HG03342 (cell line): ENCODE results near the gene AP2A2.

Experiments
- ATAC-seq: cut with Tn5 transposase; IDR thresholded peaks from one replicate; pipeline ENCODE4 v1.9.1; 2021; ENCODE audit warnings: mild to moderate bottlenecking, moderate library complexity; ENCODE audit not compliant: unreplicated experiment

The AP2A2 gene

GRCh38 chr11:1038921-1039320 is 113.3 kb downstream of the AP2A2 start:
- ATAC-seq, result no peak

GRCh38 chr11:1039481-1040427 is 114.1 kb downstream of the AP2A2 start:
- no peak for ATAC-seq

GRCh38 chr11:1040428-1041148 is 114.9 kb downstream of the AP2A2 start:
- ATAC-seq, result no peak

- ATAC-seq, result no peak
These were observed 115.4 kb downstream of the AP2A2 start for GRCh38 chr11:1041149-1041467.

- ATAC-seq, result no peak
These were observed 115.8 kb downstream of the AP2A2 start for GRCh38 chr11:1041471-1041870.

- no peak for ATAC-seq
These were observed 116.4 kb downstream of the AP2A2 start for GRCh38 chr11:1041936-1042608.

GRCh38 chr11:1042626-1043562 is 117.2 kb downstream of the AP2A2 start:
- no peak for ATAC-seq

- no peak for ATAC-seq
These were observed 118.0 kb downstream of the AP2A2 start for GRCh38 chr11:1043563-1044096.

GRCh38 chr11:1044160-1044559 is 118.5 kb downstream of the AP2A2 start:
- ATAC-seq, result no peak

GRCh38 chr11:1047595-1048156 is 122.0 kb downstream of the AP2A2 start:
- no peak for ATAC-seq

GRCh38 chr11:1048375-1049070 is 122.9 kb downstream of the AP2A2 start:
- ATAC-seq, result no peak

GRCh38 chr11:1049071-1049405 is 123.4 kb downstream of the AP2A2 start:
- ATAC-seq, result no peak

- no peak for ATAC-seq
These were observed 123.8 kb downstream of the AP2A2 start for GRCh38 chr11:1049431-1049891.

- no peak for ATAC-seq
These were observed 124.4 kb downstream of the AP2A2 start for GRCh38 chr11:1049911-1050580.

GRCh38 chr11:1050581-1051355 is 125.1 kb downstream of the AP2A2 start:
- no peak for ATAC-seq

GRCh38 chr11:1051356-1052132 is 125.9 kb downstream of the AP2A2 start:
- no peak for ATAC-seq
